Brain microvascular endothelial cell (primary cell): ENCODE data around the gene PPIA.
A peak's percentile ranks its signal among the peaks of the same experiment; 100 is the strongest.

ENCODE experiments used
- DNase-seq: peaks from one replicate; pipeline ENCODE4 v3.0.0-alpha.2; 2020
- H3K27ac ChIP-seq: fragments of 250-450 bp; sonication (Bioruptor Pico); 2 replicates; pipeline ENCODE4 v1.5.1; 2020; ENCODE audit warnings: mild to moderate bottlenecking, moderate library complexity
- H3K27me3 ChIP-seq: fragments of 250-450 bp; sonication (Bioruptor Pico); replicated peaks from 2 replicates; pipeline ENCODE4 v1.5.1; 2020; ENCODE audit warnings: mild to moderate bottlenecking
- H3K36me3 ChIP-seq: fragments of 250-450 bp; sonication (Bioruptor Pico); replicated peaks from 2 replicates; pipeline ENCODE4 v1.5.1; 2020; ENCODE audit warnings: mild to moderate bottlenecking
- H3K4me3 ChIP-seq: 2 replicates; pipeline ENCODE4 v1.5.1; 2011; ENCODE audit warnings: low read depth, mild to moderate bottlenecking, control low read depth, low read length, moderate library complexity
- in situ Hi-C: cut with HindIII; loops from 2 replicates; pipeline ENCODE4 v1.10.0; 2017; ENCODE audit warnings: low sequenced_read_pairs, low pct_ligation_motif_present
- TF ChIP-seq, protein P1 (sequence below): IDR thresholded peaks from 2 replicates; pipeline ENCODE4 v1.5.1; 2011; ENCODE audit warnings: low read depth, mild to moderate bottlenecking, moderate library complexity, low read length, control low read depth, inconsistent platforms; ENCODE audit errors: missing control alignments

PPIA gene

DNA sequence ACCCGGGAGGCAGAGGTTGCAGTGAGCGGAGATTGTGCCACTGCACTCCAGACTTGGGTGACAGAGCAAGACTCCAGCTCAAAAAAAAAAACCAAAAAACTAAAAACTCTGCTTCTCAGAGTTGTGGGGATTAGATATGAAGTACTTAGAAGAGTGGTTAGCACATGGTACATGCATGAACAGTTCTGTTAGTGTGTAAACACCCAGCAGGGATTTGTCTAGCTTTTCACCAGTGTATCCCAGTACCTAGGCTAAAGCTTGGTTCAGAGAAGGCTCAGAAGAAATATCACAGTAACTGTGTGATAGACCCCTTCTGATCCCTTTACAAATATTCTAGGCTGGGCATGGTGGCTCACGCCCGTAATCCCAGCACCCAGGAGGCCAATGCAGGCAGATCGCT is 9.5 kb downstream of the PPIA start:
- no peak for DNase-seq
- Histone ChIP-seq H3K27ac (no peak overlapping the region), H3K4me3 (no peak overlapping the region), H3K36me3 (peaks cover 34% of the 10 kb centered on the region), H3K27me3 (no peaks in the 10 kb centered on the region)
- in situ Hi-C loops, result no loop called here
- TF ChIP-seq, protein P1, sequence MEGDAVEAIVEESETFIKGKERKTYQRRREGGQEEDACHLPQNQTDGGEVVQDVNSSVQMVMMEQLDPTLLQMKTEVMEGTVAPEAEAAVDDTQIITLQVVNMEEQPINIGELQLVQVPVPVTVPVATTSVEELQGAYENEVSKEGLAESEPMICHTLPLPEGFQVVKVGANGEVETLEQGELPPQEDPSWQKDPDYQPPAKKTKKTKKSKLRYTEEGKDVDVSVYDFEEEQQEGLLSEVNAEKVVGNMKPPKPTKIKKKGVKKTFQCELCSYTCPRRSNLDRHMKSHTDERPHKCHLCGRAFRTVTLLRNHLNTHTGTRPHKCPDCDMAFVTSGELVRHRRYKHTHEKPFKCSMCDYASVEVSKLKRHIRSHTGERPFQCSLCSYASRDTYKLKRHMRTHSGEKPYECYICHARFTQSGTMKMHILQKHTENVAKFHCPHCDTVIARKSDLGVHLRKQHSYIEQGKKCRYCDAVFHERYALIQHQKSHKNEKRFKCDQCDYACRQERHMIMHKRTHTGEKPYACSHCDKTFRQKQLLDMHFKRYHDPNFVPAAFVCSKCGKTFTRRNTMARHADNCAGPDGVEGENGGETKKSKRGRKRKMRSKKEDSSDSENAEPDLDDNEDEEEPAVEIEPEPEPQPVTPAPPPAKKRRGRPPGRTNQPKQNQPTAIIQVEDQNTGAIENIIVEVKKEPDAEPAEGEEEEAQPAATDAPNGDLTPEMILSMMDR, result no peak

DNA sequence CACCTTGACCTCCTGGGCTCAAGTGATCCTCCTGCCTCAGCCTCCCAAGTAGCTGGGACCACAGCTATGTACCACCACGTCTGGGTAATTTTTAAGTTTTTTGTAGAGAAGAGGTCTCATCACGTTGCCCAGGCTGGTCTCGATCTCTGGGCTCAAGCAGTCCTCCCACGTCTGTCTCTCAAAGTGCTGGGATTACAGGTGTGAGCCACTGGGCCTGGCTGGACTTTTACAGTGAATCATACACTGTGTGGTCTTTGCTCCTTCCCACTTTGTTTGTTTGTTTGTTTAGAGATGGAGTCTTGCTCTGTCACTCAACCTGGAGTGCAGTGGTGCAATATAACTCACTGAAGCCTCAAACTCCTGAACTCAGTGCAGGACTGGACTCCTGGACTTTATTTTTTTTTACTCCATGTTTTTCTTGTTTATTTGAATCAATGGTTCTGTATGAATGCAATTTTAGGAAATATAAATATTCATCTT is 12.5 kb downstream of the PPIA start:
- TF ChIP-seq, protein P1, result no peak
- in situ Hi-C loops, result no loop called here
- no peaks in the 10 kb centered on the region for H3K27me3 ChIP-seq
- H3K36me3 ChIP-seq, result peaks cover 6% of the 10 kb centered on the region
- H3K4me3 ChIP-seq, result no peak overlapping the region
- no peak for DNase-seq
- H3K27ac ChIP-seq, result no peak overlapping the region

DNA sequence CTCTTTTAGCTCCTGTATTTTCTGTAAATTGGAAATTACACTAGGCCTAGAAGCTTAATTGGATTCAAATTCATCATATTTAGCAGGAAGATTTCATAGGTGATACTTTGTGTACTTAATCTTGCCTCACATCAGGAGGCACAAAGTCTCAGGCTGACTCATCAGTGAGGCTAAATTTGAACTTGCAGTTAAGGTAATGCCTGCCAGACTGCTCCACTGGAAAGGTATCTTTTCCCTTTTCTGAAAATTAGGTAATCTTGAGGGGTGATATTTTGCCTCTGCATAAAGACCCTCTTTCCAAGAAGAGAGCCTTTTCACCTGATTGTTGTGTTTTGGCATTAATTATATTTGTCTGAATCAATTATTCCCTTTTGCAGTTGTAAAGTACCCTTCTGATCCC is 14.6 kb downstream of the PPIA start:
- no peak overlapping the region for H3K27ac ChIP-seq
- TF ChIP-seq, protein P1, result no peak
- no peak overlapping the region for H3K4me3 ChIP-seq
- no peaks in the 10 kb centered on the region for H3K36me3 ChIP-seq
- in situ Hi-C loops, result no loop called here
- no peaks in the 10 kb centered on the region for H3K27me3 ChIP-seq
- no peak for DNase-seq

DNA sequence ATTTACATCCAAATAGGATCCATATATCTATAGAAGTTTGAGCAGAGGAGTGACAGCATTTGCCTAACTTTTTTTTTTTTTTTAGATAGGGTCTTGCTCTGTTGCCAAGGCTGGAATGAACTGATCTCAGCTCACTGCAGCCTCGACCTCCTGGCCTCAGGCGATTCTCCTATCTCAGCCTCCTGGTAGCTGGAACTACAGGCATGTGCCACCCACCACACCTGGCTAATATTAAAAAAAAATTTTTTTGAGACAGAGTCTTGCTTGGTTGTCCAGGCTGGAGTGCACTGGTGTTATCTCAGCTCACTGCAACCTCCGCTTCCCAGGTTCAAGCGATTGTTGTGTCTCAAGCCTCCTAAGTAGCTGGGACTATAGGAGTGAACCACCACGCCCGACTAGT is 15.1 kb downstream of the PPIA start:
- no peak overlapping the region for H3K4me3 ChIP-seq
- TF ChIP-seq, protein P1, result no peak
- no peaks in the 10 kb centered on the region for H3K27me3 ChIP-seq
- no peaks in the 10 kb centered on the region for H3K36me3 ChIP-seq
- in situ Hi-C loops, result no loop called here
- DNase-seq, result no peak
- no peak overlapping the region for H3K27ac ChIP-seq

DNA sequence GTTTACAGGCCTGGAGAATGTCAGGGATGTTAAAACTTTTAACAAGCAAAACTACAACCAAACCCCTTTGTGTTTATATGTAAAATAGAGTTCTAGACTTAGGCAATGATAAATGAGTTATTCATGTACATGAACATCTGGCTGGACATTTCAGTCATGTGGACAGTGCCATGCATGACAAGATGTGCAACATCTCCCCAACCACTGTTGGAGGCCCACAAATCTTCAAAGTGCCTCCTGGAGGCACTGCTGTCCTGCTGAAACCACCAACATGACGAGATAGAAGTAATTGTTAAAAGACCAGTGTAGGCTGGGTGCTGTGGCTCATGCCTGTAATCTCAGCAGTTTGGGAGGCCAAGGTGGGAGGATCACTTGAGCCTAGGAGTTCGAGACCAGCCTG is 18.4 kb downstream of the PPIA start:
- DNase-seq, result no peak
- in situ Hi-C loops, result no loop called here
- no peaks in the 10 kb centered on the region for H3K27me3 ChIP-seq
- H3K27ac ChIP-seq, result no peak overlapping the region
- TF ChIP-seq, protein P1, result peak; percentile 13
- H3K4me3 ChIP-seq, result no peak overlapping the region
- no peaks in the 10 kb centered on the region for H3K36me3 ChIP-seq

DNA sequence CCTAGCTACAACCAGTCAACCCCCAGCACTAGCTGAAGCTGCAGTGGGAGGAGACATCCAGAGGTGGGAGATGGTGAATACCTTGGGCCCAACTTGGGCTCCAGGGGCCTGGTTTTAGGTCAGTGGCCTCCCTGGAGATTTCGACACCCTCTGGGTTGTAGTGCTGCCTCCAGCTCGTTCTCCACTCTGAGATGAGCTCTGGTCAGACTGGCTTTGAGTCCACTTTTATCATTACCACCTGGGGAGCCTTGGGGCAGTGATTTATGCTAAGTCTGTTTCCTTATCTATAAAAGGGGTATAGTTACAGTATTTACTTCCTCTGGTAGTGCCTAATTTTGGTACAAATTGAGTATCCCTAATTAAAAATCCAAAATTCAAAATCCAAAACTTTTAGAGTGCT is 22.8 kb downstream of the PPIA start:
- DNase-seq, result no peak
- Histone ChIP-seq H3K4me3 (no peak overlapping the region), H3K36me3 (no peaks in the 10 kb centered on the region), H3K27me3 (no peaks in the 10 kb centered on the region), H3K27ac (no peak overlapping the region)
- TF ChIP-seq, protein P1, result no peak
- in situ Hi-C loops, result no loop called here
